GM18870 (cell line): Measurements from ENCODE around the gene TUFM.
"Not testable (repeated sequence)": the region's sequence is repeated elsewhere in the genome, so short reads cannot be mapped to it uniquely, and the experiment has no call there.

Experiments used
- ATAC-seq: cut with Tn5 transposase; IDR thresholded peaks from one replicate; pipeline ENCODE4 v1.9.1; 2021; ENCODE audit warnings: moderate library complexity; ENCODE audit not compliant: unreplicated experiment

The TUFM gene

DNA sequence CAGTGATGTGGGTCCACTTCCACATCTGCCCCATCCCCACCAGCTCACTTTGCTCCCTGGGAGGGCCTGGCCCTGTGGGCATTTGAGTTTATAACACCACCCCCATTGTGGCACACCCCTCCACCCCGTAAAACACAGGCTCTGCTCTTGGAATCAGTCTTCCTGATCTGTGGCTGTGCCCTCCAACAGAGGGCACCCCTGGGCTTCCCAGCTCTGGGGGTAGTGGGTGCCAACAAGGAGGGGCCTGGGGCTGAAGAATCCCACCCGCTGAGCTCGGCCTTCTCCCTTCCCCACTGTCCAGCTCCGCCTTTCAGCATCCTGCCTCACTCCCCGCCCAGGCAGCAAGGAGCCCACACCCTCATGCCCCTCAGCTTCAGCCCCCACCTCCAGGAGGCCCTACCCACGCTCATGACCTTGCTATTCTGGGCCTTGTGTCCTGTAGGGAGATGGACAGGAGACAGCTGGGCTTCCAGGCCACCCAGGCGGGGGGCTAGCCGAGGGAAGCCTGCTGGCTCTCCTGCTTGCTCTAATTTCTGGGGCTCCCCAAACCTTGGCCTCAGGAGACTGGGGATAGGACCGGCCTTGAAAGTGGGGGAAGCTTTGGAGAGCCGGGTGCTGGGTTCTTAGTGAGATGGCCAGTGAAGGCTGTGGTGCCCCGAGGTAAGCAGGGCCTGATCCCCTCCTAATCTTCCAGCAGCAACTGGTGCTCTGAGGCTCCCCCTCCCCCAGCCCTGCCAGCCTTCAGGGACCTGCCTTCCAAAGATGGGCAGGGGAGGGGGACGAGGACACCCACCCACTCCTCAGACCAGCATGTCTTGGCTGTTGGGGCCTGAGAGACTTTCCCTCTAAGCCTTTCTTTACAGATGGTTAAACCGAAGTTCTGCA is 29.2 kb upstream of the TUFM start:
- no peak for ATAC-seq

DNA sequence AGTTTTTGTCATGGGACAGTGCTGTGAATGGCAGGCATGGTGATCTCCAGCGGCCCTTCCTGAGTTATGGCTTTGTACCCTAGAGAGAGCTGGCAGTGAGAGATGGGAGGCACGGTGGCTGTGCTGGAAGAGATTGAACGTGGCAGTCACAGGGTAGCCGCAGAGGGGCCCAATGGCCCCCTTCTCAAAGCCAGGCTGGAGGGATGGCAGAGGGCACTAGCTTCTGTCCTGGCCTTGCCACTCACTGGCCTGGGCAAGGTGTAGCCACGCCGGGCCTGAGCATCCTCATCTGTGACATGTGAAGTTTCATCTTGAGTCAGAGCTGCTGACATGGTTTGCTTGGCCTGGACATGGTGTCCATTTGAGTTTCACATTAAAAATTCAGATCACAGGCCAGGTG is 28.3 kb upstream of the TUFM start:
- no peak for ATAC-seq

- ATAC-seq: no peak
Measured at GRCh38 chr16:28873543-28874201, 27.5 kb upstream of the TUFM start.

GRCh38 chr16:28872952-28873351 is 26.8 kb upstream of the TUFM start:
- ATAC-seq: no peak

DNA sequence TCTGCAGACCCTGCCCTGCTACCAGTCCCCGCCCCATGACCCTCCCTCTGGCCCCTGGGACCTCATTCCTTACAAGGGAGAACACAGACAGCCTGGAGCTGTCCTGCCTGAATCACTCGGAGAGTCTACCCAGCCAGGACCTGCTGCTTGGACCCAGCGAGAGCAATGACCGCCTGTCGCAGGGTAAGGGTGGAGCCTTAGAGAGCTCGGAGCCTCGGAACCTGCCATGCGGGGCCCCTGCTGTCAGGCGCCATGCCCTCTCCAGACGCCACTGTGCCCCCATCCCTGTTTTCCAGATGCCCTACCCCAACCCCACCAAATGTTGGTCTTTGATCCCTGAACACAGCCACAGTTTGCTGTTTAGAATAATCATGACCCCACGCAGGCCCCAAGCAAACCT is 23.1 kb upstream of the TUFM start:
- ATAC-seq: no peak

GRCh38 chr16:28867646-28868045 is 21.5 kb upstream of the TUFM start:
- ATAC-seq: not testable (repeated sequence)

DNA sequence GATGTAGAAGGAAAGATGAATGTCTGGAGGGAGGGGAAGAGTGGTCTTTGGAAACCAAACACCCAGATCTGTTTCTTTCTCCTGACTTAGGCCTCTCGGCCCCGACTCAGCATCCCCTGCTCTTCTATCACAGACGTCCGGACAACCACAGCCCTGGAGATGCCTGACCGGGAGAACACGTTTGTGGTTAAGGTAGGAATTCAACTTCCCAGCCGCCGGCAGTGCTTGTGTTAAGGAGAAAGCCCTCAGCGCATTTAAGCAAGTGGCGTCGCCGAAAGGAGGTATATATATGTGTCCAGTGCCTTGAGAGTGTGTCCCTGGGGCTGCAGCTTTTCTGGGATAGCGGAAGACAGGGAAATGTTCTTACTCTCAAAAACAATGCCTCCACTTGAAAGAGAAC is 21.1 kb upstream of the TUFM start:
- ATAC-seq: no peak

- ATAC-seq: no peak
Measured at GRCh38 chr16:28866454-28866804, 20.3 kb upstream of the TUFM start.

DNA sequence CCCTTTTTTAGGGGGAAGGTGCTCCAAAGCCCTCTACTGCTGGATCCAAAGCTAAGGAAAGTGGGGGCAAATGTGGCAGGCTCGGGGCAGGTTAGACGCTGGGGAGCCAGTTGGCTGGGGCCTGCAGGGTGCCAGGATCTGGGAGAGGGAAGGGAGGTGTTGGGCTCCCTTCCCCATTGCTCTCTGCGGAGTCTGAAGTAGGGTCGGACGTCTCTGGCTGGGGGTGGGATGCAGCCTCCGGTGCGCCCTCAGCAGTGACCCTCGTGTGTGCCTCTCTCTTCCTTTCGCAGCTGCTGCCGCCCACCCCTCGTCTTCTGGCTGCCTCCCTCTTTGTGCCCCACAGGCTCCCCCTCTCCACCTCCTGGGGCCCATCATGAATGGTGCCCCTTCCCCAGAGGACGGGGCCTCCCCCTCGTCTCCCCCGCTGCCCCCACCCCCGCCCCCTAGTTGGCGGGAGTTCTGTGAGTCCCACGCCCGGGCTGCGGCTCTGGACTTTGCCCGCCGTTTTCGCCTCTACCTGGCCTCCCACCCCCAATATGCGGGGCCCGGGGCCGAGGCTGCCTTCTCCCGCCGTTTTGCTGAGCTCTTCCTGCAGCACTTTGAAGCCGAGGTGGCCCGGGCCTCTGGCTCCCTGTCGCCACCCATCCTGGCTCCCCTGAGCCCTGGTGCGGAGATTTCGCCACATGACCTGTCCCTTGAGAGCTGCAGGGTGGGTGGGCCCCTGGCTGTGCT is 19.7 kb upstream of the TUFM start:
- ATAC-seq: no peak

- no peak for ATAC-seq
Measured at GRCh38 chr16:28865001-28865688, 19.0 kb upstream of the TUFM start.

GRCh38 chr16:28863929-28864793 is 18.0 kb upstream of the TUFM start:
- ATAC-seq: no peak

DNA sequence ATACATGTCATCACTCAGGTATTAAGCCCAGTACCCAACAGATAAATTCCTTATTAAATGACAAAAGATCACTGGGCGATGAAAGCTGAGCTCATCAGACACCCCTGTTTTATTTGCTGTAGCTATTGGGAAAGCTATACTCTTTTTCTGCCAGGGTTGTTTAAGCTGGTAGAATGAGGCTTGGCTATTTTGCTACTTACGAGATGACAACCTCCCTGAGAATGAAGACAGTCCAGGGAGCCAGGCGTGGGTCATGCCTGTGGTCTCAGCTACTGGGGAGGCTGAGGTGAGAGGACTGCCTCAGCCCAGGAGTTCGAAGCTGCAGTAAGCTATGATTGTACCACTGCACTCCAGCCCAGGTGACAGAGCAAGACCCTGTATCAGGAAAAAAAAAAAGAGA is 13.2 kb upstream of the TUFM start:
- ATAC-seq: no peak

- no peak for ATAC-seq
Measured at GRCh38 chr16:28858421-28858820, 12.3 kb upstream of the TUFM start.

DNA sequence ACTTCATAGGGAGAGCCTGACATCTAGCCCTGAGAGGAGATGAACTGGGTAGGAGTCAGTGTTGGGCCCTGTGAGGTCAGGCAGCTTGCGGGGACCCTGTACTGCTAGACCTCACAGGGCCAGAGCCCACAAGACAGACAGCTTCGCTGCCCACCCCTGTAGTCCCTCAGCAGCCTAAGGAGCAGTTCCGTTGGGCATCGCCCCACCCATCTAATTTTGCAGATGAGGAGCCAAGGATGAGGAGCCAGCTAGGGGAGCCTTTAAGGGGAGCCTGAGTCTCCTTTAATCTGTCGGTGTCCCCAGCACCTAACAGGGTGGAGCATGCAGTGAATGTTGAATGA is 755 bp upstream of the TUFM start:
- ATAC-seq: peak; percentile 6

DNA sequence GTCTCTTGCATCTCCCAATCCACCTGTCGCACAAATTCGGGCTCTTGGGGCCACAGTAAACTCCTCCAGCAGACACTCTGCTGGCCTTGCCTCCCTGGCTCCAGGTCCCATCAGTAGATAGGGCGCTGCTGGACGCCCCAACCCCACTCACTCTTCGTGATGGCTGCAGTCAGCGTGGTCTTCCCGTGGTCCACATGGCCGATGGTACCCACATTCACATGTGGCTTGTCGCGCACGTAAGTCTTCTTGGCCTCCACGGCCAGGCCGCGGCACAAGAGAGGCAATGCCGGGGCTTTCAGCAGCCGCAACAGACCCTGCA is 428 bp downstream of the TUFM start:
- no peak for ATAC-seq

- ATAC-seq: no peak
Measured at GRCh38 chr16:28845293-28845692, 855 bp downstream of the TUFM start.

- ATAC-seq: no peak
Measured at GRCh38 chr16:28844226-28844885, 1.8 kb downstream of the TUFM start.

- ATAC-seq: no peak
Measured at GRCh38 chr16:28843766-28844165, 2.4 kb downstream of the TUFM start.

- no peak for ATAC-seq
Measured at GRCh38 chr16:28842696-28843095, 3.5 kb downstream of the TUFM start.

DNA sequence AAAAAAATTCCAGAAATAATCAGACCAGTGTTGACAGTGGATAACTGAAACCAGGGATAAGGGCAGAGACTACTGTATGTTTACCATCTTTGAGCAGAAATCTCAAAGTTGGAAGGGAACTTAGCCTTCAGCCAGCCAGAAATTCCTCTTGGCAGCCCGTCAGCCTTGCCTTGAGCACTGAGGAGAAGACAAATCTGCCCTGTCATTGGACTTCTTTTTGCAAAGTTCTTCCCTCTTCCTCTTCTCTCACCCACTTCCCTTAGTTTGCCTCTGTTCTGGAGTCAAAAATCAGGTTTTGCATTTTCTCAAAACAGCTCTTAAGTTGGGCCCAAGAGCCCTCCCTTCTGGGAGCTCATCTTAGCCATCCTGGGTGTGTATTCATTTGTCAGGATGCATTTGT is 6.2 kb downstream of the TUFM start:
- no peak for ATAC-seq
